Esophagus squamous epithelium (tissue), 4 donors: ENCODE data around the gene FNDC1.

Experiments
- CTCF ChIP-seq, 6 experiments: fragments of 450-650 bp in 4 of 6; fragments of 200-600 bp in 2 of 6; sonication (generic) in 2 of 6; IDR thresholded peaks; one replicate each; pipeline ENCODE4 v1.5.1; 2016 to 2019; ENCODE audit warnings: antibody characterized with exemption in 6 of 6, mild to moderate bottlenecking in 4 of 6, moderate library complexity in 4 of 6
- POLR2A ChIP-seq, 4 donors: fragments of 450-650 bp; IDR thresholded peaks; one replicate each; pipeline ENCODE4 v1.6.1; 2017; ENCODE audit warnings: antibody characterized with exemption in 4 of 4, mild to moderate bottlenecking in 4 of 4, moderate library complexity in 3 of 4

- TF ChIP-seq CTCF (IDR thresholded peaks at IDR 0.05), result no peak
- no peak for TF ChIP-seq POLR2A (IDR thresholded peaks at IDR 0.05)
Measured at GRCh38 chr6:159196430-159196975, 27.3 kb downstream of the FNDC1 start.
